HG03097 (cell line): ENCODE measurements around the gene DBH.
"Not testable (repeated sequence)": the region's sequence is repeated elsewhere in the genome, so short reads cannot be mapped to it uniquely, and the experiment has no call there.

ENCODE experiments used
- ATAC-seq: cut with Tn5 transposase; IDR thresholded peaks from one replicate; pipeline ENCODE4 v1.9.1; 2021; ENCODE audit not compliant: unreplicated experiment, low FRiP score

The DBH gene

DNA sequence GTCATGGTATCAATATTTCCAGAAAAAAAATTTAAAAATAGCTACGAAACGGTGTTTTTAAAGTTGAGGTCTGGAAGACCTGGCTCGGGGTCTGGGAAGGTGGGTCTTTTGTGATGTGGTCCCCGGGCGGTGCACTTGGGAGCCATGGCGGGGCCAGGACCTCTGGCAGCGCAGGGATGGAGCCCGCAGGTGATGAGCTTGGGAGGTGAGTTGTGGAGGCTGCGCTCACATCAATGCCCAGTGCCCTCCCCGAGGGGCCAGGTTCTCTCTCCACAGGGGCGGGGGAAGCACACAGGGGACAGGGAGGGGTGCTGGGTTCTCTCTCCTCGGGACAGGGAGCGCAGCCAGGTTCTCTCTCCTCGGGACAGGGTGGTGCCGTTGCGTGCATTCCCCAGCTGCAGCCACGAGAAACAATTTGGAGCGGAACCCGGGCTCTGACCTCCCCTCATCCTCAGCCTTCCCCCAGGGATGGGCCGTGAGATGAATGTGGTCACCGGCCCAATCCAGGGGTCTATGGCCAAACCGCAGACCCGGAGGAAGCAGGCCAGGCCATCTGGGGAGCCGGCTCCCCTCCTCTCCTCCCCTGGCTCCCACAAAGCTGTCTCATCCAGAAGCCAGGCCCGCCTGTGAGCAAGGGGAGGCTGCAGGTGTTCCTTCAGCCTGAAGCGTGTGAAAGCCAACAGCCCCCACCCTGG lies 25.8 kb downstream of the DBH start:
- ATAC-seq = no peak

DNA sequence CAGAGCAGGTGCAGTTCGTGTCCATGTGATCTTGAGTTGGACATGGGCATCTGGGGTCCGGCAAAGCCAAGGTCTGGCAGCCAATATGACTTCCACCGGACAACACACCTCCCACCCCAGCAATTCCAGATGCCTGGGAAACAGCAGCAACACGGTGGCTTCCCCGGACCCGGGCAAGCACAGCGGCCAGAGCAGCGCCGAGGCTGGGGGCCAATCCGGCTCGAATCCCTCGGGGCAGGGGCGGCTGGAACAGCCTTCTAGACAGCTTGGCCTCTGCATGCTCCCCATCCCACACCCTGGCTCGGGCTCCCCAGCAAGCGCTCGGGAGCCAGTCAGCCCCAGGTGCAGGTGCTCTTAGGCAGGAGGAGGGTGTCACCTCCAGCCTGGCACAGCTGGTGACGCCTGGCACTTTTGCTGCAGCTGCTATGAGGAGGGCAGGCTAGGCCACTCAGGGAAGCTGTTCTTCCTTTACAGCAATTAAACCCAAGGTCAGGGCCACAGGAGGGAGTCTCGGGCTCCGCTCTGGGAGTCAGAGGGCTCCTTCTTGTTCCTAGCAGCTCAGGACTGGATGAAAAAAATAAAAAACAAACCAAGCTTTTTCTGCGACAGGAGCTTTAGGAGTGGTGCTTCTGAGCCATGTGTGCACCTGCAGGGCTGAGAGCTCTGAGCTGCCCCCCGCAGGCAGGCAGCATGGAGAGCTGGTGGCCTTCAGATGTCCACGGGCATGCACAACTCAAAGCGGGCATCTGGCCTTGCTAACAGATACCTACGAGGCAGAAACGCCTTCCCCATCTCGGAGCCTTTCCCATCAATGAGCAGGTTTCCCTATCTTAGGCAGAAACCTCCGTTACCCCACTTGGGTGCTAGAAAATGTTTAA lies 28.2 kb downstream of the DBH start:
- ATAC-seq = no peak

DNA sequence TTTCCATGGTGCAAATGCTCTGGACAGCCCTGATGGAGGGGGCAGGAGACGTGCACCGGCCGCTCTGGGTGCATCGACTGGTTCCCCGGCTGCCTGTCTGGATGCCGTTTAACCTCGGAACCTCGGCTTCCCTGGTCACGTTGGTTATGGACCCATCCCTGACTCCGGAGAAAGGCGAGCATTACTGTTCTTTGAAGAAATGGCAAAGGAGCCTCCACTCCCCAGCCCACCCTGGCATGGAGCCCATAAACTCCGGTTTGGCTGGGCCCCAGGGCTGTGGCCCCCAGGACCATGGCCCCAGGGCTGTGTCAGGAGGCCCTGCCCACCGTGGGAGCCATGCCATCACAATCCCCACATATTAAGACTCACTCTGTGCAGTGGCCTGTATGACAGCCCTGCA lies 28.9 kb downstream of the DBH start:
- ATAC-seq = no peak

DNA sequence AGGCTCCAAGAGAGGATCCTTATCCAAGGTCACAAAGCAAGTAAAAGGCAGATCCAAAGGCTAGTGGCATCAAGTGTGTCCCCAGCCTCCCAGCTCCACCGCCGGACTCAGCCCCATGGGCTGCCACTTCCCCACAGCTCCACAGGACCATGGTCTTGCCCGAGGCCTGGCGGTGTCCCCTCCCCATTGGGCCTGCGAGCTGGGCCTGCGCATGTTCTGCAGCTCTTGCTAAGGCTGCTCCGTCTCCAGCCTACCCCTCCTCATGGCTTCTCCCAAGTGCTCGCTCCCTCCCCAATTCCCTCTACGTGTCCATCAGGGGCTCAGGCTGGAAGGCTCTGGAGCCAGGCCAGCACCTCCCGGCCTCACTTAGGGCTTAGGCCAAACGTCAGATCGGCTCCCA lies 29.4 kb downstream of the DBH start:
- no peak for ATAC-seq

DNA sequence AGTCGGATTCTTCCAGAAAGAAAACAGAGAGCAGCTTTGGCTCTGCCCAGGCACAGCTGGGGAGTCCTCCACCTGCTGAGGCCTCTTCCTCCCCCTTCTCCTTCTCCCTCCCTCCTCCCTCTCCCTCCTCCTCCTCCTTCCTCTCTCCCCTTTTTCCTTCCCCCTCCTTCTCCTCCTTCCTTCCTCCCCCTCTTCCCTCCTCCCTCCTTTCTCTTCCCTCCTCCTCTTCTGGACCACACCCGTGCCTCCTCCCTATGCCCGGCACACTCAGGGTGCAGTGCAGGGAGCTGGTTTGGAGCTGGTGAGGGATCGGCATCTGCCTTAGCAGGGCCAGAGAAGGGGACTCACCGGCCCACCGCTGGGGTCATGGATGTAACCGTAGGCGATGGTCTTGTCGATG lies 30.2 kb downstream of the DBH start:
- ATAC-seq = no peak

DNA sequence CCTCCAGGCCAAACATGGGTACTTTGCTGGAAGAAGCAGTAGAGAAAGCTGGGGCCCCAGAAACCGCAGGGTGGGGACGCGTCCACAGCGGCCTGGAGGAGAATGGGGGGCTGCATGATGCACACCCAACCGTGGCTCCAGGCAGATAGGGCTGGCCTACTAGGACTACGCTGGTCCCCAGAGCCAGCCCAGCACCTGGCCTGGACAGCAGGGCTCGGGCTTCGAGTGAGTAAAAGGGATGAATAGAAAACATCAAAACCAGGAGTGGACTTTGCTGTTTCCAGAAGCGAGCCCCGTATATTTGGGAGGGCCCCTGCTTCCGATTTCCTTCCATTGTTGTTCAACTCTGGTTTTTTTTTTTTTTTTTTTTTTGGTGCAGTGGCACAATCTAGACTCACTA lies 30.7 kb downstream of the DBH start:
- ATAC-seq = no peak

DNA sequence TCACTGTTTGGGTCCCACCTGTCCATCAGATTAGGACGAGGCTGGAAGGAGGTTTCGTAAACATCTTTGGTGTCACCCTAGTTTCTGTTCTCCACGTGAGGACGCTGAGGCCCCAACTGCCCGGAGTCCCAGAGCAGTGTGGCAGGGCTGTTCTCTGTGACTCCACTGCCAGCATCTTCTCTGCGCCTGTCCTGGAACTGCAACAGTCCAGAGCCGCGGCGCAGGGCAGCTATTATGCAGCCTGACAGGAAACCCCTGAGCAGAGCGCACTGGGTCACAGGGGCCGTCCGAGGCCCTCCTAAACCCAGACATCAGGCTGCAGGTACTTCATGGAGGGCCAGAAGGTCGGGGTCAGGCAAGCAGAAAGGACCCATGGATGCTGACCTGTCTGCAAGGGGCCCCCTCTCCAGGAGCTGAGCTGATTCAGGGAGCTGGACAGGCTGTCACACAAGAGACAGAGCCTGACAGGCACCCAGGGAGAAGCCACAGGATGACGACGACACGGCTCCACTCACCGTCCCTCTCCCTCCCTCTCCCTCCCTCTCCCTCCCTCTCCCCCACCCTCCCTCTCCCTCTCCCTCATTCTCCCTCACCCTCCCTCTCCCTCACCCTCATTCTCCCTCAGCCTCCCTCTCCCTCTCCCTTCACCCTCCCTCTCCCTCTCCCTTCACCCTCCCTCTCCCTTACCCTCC lies 31.7 kb downstream of the DBH start:
- ATAC-seq = no peak

DNA sequence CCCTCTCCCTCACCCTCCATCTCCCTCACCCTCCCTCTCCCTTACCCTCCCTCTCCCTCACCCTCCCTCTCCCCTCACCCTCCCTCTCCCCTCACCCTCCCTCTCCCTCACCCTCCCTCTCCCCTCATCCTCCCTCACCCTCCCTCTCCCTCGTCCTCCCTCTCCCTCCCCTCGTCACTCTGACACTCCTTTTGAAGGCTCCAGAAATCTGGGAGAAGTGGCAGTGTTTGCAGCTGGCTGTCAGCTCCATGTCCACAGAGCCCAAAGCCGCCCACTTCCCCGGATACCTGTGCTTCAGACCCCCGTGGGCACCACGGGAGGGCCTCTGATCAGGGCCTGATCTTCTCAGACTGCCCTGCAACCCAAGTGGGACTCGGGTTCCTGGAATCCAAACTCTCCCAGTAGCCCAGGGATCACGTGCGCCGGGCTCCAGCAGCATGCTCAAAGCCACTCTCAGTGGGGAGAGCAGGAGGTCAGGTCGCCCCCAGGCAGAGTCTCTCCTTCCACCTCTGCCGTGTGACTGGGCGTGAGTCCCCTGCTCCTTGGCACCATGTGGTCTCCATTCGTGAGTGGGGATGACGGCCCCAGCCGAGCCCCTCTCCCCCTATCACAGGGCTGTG lies 33.1 kb downstream of the DBH start:
- ATAC-seq = no peak

DNA sequence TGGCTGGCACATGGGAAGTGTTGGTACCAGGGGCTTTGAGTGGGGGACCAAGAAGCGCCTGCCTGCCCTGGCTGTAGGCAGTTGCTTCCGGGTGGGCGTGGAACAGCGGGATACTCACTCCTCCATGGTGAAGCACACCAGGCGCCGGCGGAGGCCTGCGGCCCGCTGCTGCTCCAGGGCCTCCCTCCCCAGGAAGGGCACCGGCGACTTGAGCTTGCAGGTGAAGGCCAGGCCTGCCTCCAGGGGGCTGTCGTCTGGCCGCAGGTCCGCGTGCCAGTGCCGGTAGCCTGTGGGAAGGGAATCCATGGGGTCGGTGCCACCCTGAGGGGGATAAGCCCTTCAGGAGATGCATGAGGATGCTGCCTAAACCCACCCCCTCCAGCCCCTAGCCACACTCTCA lies 34.3 kb downstream of the DBH start:
- no peak for ATAC-seq

DNA sequence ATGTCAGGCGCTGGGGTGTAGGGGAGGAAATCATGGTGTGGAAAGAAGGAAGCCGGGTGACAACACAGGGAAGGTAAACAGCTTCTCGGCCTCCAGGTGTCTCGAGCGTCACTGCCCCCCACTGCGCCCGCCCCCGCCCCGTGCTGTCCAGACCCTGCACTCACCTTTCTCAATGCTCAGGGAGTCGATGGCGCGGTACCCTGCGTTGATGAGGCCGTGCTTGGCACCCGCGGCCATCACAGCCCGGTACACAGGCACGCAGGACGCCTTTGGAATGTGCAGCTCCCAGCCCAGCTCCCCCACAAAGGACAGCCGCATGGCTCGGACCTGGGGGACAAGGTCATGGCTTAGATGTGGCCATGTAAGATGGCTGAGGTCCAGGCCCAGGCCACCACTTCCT lies 35.2 kb downstream of the DBH start:
- ATAC-seq = no peak

DNA sequence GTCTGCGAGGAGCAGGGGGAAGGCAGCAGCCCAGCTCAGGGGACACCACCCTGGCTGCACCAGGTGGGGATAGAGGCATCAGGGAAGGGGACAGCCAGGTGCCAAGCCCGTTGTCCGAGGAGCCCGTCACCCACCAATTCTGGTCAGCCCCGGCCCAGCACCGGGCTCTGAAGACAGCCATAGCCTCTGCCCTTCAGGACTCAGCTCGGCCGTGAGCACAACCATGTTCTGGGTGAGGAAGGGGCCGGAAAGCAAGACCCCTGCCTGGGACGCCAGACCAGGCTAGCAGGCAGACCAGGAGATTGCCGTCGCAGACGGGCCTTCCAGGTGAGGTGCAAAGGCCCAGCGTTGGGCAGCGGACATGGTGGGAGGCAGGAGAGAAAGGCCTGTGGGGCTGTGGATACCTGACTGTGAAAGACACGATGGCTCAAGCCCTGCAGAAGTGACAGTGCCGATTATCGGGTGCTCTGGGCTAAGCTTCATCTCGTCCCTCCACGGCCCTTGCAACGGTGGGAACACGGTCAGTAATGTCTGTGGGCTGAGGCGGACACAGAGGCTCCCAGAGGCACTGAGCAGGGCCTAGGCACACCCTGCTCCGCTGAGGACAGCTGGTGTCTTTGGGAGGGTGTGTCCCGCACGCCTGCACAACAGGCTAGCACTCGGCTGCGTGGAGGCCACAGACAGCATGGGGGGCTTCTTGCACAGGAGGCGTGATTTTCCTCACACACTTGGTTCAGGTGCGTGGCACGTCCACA lies 36.5 kb downstream of the DBH start:
- ATAC-seq = no peak

DNA sequence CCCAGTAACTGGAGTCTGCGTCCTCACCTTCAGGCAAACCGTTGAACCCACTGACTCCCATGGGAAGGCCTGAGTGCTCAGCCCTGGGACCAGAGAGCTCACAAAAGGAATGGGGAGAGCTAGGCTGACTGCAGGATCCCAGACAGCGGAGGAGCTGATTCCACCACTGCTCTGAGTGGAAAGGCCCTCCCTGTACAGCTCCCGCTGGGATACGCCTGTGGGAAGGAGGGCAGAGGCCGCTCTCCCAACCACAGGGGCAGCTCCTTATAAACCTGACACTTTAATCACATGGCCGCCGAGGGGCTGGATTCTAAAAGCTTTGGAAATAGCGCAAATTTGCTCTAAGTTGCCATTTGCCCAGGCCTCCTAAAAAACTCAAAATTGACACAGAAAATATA lies 37.1 kb downstream of the DBH start:
- no peak for ATAC-seq

DNA sequence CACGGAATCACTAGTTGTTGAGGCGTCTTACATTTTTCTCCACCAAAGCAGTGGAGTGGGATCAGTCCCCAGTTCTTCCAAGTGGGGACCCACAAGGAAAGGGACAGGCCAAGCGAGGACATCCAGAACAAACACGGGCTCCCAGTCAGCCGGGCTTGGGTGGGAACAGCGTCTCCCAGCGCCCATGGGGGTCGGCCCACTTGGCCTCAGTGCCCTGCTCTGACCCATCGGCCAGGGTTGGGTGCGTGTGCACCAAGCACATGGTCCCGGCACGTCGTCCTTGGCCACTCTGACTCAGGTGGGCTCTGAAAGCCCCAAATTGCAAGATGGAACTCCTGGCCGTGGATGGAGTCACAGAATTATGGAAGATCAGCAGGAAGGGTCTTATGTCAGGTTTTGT lies 37.9 kb downstream of the DBH start:
- no peak for ATAC-seq

DNA sequence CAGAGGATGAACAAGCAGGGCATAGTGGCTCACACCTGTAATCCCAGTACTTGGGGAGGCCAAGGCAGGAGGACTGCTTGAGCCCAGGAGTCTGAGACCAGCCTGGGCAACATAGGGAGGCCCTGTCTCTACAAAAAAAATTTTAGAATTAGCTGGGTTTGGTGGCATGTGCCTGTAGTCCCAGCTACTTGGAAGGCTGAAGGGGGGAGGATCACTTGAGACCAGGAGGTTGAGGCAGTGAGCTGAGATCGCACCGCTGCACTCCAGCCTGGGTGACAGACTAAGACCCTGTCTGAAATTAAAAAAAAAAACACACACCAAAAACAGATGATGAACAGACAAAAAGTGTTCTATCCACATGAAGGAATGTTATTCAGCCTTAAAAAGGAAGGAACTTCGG lies 39.6 kb downstream of the DBH start:
- not testable (repeated sequence) for ATAC-seq

DNA sequence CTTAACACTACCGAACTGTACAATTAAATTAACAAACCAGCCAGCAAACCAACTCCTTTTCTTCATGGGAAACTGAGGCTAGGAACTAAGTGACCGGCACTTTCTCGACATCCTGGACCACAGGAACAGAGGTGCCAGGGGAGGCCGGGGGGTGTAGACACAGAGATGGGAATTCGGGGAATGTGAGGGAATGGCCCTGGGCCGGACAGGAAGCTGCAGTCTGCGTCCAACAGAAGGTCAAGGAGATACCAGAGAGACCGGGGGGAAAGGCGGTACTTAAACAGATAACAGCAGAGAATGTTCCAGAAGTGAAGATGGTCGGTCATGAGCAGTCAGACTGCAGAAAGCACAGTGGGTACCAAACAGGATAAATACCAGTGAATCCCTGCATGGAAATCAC lies 40.3 kb downstream of the DBH start:
- no peak for ATAC-seq

DNA sequence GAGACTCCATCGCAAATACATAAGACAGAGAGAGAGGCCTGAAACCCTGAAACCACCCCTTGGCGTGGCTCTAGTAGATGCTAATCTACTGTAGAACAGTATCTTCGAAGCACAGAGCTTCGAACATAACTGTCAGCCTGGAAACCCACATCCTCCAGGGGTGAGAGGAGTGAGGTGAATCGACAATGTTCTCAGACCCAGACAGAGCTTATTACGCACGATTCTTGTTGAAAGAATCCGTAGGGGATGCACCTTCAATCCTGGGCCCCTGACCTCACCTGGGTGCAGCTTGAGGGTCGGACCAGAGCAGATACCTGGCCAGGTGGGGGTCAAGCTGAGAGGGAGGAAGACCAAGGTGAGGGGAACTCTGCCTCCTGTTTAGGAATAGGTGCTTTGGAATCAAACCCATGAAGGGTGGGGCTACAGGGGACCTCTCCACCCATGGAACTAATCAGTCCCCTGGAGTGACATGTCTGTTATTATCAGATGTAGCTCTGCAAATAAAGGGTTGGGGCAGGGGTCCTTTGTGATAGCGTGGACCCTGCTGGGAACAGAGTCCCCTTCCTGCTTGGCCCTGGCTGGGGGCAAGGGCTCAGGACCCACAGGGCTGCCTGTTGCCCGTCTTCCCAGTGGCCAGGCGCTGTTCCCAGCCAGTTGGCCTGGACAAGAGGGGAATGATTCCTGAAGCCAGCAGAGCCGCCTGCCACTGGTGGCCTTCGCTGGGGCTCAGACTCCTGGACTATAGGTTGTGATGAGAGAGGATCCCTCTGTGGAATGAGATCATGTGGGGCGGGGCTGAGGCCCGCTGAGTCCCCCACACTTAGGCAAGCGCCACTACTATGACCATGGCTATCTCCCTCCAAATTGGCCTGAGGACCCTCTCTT lies 41.2 kb downstream of the DBH start:
- ATAC-seq = no peak

DNA sequence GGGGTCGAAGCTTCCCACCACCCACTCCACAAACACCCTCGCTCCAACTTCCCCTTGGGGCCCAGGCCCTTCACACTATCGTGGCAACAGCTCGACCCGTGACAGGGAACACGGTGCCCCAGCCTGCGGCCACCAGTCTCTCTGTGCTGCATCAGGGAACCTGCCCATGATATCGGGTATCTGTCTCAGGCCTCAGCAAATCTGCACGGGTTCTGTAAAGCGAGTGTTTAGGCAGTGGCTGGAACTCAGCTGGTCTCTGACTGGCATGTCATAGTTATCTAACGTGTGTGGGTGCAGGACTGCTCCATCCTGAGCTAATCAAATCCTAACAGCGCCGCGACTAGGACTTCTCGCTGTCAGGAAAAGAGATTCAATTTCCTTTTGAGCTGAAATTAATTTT lies 42.9 kb downstream of the DBH start:
- ATAC-seq = no peak

DNA sequence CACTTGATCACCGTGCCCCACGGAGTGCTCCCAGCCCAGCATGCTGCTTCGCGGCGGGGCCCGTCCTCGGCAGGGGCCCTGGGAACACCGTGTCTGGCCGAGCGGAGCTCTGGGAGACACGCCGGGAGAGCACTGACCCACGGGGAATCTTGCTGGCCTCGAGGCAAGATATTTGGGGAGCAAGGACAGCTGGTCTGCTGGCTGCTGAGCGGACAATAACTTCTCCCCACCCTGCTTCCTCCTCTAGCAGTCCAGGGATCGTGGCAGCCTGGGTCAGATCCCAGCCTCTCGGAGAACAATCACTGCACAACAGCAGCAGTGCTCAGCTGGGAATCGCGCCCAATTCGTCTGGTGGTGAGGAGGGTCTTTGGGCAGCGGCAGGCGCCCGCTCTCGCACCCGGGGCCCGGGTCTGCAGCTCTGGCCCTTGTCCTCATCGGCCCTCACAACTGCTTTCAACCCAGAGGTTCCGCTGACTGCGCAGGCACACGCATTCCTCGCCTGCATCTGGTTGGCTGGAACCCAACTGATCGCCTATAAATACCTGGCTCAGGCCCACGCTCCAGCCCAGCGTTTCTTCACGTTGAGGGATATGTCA lies 43.4 kb downstream of the DBH start:
- ATAC-seq = no peak
